ENCODE results near the gene RBMS3.
"Not testable (repeated sequence)": the region's sequence is repeated elsewhere in the genome, so short reads cannot be mapped to it uniquely, and the experiment has no call there.

The RBMS3 gene

DNA sequence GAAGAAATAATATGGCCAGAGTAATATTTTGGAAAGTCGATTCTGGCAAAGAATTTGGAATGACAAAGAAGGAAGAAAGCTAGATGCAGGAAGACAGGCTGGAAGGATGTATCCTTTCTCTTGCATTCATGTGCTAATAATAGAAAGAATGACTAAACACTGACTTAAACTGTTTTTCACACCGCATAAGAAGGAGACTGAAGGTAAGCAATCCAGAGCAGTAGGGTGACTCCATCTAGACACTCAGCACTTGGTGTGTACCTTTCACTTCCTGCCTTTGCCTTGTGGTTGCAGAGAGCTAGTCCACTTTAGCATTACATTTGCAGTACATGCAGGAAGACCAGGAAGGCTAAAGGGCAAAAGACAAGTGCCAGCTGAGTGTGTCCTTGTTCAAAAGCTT lies 234.6 kb downstream of the RBMS3 start:
- no peak for DNase-seq (ENCODE audit: low read depth in 2 of 3, low spot score in 2 of 3)

DNA sequence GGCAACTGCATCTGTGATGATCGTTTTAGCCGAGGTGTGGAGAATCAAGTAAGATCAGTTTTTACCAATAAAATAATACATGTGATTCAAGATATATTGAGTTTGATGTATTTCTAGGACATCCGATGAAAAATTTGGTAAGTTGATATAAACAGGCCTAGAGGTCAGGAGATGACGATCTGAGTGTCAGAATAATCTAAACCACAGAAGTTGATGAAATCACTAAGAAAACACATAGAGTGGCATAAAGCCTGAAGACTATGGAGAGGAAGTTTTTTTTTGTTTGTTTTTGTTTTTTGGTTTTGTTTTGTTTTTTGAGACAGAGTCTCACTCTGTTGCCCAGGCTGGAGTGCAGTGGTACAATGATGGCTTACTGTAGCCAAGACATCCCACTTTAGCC lies 235.3 kb downstream of the RBMS3 start:
- no peak for DNase-seq (ENCODE audit: low read depth in 2 of 3, low spot score in 2 of 3)

DNA sequence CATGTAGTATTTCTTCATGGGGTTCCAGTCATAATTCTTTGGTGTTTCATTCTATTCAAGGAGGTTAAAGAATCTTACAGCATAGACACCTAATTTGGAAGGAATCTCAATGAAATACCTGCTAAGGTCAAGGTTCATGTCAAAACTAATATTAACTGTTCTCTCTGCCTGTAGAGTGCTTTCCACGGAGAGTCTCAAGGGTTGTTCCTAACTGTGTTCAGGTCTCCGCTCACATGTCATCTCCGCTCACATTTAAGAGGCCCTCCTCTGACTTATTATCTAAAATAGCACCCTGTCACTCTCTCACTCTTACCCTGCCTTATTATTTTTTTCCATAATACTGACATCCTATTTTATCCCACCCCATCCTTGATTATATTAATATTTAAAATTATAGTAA lies 239.9 kb downstream of the RBMS3 start:
- DNase-seq (ENCODE audit: low read depth in 2 of 3, low spot score in 2 of 3): no peak

DNA sequence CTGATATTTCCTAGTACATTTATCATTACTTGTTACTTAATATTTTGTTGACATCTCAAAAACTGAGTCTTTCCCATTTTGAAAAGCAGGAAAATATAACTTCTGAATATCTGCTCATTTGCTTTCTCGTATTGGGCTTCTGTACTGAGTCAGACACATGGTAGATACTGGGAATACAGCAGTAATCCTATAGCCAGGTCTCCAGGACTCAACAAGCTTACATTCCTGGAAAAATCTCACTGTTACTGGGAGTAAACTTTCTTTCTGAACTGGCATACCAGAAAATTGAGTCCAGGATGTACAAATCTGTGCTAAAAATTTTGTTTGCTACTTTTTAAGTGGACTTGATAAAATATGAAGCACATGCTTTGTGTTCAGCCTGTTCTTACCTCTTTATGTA lies 240.4 kb downstream of the RBMS3 start:
- no peak for DNase-seq (ENCODE audit: low read depth in 2 of 3, low spot score in 2 of 3)

DNA sequence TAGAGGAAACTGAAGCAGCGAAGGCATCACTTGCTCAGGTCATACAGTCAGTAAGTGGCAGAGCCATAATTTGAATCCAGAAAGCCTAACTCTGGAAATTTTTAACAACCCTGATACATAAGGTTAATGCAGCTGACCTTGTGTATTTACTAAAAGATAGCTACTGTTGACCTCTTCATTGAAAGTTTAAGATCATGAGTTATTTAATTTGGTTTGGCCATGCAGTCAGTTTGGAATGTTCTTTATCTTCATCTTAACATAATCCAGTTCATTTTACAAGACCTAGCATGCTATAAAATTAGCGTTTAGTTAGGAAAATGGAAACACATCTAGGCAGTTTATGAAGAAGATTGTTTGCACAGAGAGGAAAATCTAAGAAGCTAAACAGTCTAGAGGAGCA lies 240.9 kb downstream of the RBMS3 start:
- no peak for DNase-seq (ENCODE audit: low read depth in 2 of 3, low spot score in 2 of 3)

DNA sequence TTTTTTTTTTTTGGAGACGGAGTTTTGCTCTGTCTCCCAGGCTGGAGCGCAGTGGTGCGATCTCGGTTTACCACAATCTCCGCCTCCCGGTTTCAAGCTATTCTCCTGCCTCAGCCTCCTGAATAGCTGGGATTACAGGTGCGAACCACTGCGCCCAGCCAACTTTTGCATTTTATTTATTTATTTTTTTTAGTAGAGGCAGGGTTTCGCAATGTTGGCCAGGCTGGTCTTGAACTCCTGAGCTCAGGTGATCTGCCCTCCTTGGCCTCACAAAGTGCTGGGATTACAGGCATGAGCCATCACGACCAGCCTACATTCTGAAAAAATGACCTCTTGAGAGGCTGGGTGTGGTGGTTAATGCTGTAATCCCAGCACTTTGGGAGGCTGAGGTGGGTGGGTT lies 243.6 kb downstream of the RBMS3 start:
- not testable (repeated sequence) for DNase-seq (ENCODE audit: low read depth in 2 of 3, low spot score in 2 of 3)

DNA sequence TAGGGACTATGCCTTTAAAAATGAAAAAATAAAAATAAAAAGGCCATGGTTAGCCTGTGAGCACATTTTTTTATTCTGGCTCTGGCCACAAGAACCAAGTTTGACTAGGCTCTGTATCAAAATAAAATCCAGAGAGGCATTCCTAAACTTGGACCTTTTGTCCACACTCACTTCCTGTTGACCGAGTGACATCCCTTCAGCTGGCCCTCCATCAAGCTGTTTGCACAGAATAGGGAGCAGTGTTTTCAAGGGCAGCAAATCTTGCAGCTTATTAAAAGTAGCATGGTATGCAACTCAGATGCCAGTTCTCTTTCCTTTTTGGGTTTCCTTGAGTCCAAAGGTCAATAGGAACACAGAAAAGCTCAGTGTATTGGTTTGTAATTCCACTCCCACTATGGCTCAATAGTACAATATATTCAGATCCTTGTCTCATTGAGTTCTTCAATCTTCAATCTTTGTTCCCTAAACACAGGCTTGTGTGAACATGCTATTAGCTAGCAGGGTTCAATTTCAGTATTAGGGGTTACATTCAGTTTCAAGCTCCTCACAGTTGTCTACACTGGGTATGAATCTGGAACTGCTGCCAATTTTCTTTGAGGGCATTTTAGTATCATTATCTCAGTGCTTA lies 244.5 kb downstream of the RBMS3 start:
- DNase-seq (ENCODE audit: low read depth in 2 of 3, low spot score in 2 of 3): no peak

DNA sequence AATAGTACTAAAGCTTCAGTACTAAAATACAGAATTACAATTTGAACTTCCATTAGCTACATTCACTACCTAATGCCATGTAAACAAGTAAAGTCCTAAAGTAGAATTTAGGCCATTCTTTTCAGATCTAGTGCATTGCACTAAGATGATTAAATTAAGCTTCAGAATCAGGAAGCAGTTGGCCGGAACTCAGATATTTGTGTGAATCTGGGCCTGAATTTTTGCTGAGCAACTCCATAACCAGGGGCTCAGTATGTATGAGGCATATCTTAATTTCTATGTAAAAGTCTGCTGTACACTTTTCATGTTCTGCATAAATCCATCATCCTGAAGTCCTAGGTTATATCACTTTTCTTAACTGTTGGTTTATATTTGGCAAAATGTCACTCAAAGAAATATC lies 246.4 kb downstream of the RBMS3 start:
- DNase-seq (ENCODE audit: low read depth in 2 of 3, low spot score in 2 of 3): no peak

DNA sequence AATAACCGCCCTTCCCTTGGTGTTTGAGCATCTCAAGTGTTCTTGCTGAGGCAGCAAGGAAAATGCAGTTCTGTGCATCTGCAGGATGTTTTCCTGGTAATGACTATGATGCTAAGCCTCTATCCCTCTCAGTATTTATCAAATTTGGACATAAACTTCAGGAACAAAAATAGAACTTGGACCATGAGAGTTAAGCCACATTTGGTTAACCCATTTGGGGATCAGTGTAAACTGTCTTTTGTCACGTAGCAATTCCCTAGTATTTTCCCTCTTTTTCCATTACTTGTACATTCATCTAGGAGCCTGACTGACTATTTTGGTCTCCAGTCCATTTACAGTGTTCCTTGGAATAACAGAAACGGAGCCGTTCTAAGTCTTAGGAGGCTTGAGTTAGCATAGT lies 250.8 kb downstream of the RBMS3 start:
- no peak for DNase-seq (ENCODE audit: low read depth in 2 of 3, low spot score in 2 of 3)

DNA sequence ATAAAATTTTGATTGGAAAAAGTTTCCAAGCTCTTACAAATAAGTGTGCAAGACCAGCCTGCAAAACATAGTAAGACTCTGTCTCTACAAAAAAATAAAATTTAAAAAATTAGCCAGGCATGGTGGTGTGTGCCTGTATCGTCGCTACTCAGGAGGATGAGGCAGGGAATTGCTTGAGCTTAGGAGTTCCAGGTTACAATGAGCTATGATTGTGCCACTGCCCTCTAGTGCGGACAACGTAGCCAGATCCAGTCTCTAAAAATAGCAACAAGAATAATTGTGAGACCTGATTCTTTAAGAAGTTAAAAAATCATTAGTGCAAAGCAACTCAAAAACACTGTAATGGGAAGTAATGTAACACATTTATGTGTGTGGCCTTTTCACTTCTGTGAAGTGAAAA lies 251.6 kb downstream of the RBMS3 start:
- no peak for DNase-seq (ENCODE audit: low read depth in 2 of 3, low spot score in 2 of 3)

DNA sequence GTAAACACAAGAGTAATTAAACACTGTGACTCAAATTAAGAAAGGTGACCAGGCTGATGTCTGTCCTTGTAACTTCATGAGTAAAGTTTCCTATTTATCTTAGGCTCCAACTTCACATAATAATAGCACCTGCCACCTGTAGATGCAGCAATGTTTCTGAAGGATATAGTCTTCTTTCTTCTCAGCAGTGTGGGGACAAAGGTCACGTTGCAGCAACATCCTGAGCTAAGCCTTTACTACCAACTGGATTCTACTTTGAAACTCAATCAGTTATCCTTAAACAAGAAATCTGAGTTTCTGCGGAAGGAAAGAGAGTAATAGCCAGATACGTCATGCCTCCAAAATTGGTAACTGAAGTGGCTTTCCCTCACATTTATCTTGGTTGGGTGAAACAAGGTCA lies 253.1 kb downstream of the RBMS3 start:
- DNase-seq (ENCODE audit: low read depth in 2 of 3, low spot score in 2 of 3): no peak

DNA sequence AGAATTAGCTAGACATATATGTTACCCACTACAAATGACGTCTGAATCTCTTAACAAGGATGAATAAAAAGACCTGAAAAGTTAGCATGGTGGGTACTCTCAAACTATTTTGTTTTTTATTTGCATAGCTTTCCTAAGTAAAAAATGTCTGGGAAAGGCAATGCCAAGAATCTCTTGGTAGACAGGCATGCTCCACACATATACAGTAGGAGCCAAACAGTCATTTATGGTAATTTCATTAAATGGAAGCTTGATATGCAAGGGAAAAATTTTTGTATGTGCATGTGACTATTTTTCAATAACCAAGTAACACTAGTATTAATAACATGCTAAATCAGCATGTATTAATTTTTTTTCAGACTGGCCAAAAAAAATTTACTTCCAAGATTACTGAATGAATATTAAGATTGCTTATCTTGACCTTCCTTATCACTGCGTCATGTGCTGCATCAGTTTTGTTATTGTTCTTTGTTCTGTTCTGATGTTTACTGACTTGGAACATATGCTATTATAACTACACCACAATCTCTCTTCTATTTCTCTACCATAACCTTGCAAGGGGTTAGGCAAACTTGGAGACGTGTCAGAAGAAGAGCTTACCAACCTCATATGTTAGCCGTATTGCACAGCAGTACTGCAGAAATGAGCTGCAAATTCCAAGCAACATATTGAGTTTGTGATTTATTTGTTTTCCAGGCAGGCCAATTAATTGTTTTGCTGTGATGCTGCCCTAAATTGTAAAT lies 255.3 kb downstream of the RBMS3 start:
- no peak for DNase-seq (ENCODE audit: low read depth in 2 of 3, low spot score in 2 of 3)

DNA sequence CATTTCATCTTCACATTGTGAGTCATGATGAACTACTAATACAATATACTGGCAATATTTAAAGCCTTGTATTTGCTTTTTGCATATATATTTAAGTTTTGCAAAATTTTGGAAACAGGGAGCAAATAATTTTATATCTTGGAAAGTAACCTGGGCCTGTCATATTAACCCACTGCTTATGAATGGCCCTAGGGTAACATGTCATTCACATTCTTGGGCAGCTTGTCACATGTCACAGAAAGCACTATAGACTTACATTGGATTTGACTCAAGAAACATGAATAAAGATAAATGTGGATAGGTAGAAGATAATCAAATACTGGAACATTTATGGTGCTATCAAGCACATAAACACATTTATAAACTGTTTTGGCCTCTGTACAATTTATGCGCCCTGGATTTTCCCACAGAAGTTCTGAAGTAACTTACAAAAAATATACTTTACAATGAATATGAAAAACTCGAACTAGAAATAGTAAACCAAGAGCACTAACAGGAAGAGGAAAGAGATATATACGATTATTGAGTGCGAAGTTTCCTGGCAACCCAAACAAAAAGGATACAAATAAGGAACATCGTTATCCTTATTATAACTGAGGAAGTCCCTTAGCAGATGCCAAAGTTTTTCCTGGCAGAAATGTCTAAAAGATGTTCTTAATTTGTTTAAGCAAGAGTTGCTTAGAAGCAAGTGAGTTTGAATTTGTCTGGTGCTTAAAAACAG lies 257.2 kb downstream of the RBMS3 start:
- DNase-seq (ENCODE audit: low read depth in 2 of 3, low spot score in 2 of 3): no peak

DNA sequence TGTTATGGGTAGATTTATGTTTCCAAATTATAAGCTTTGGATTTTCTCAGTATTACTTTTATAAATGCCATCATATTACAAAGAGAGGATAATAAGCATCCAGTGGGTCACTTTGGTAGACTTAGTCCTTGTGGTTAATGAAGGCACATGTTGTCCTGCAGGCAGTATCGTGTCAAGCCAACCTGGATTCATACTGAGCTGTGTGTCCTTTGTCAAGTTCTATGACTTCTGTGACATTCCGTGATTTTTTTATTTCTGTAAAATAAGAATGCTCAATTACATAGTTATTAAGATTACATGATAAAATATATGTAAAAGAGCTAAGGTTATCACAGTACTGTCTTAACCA lies 257.7 kb downstream of the RBMS3 start:
- DNase-seq (ENCODE audit: low read depth in 2 of 3, low spot score in 2 of 3): no peak

DNA sequence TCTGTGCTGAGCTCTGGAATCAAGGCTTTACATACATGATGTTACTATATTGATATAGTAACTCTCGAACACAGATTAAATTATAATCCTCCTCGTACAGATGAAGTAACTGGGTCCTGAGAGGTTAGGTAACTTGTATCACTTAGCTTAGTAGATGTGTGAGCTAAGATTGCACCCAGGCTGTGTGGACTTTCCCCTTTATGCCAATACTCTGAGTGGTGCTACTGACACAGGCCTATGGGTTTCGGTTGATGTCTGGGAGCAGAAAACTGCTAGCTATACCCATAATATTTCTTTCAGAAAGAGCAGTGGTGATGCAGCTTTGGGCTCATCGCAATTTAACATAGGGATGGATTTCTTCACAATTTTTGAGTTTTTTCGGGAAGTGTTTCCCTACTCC lies 259.7 kb downstream of the RBMS3 start:
- no peak for DNase-seq (ENCODE audit: low read depth in 2 of 3, low spot score in 2 of 3)

DNA sequence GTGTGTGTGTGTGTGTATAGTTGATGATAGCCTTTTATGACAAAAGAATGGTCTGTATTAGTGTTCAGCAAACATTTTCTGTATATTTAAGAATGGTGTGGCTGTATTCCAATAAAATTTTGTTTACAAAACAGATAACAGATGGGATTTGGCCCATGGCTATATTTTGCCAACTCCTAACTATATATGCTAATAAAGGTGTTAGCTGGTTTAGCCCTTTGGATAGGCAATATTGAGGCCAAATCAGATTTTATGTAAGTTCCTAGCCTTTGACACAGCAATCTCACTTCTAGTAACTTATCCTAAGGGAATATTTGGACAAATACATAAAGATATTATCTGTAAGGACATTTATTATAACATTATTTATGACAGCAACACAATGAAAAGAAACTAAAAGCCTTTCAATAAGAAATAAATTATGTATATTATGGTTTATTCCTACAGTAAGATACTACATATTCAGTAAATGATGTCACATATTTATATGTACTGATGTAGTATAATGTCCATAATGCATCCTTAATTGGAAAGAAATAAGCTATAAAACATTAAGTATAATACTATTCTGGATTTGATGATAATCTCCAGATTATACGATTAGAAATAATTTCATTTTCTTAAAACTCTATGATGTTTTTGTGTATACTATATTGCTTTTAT lies 264.0 kb downstream of the RBMS3 start:
- no peak for DNase-seq (ENCODE audit: low read depth in 2 of 3, low spot score in 2 of 3)

DNA sequence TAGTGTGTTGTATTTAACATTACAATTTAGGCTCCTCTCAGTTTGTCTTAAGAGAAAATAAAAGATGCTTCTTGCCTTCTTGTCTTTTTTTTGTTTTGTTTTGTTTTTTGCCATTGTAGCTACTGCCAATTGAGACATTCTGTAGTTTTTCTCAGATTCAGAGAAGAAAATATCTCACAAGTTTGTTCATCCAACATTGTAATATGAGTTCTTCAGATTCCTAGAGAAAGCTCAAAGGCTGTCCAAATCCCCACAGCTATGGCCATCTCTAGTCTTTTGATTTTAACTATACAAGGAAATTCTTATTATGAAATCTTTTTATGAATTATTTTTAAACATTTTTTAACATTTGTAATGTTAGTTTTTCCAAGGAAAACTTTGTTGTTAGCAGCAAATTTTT lies 264.7 kb downstream of the RBMS3 start:
- DNase-seq (ENCODE audit: low read depth in 2 of 3, low spot score in 2 of 3): no peak

DNA sequence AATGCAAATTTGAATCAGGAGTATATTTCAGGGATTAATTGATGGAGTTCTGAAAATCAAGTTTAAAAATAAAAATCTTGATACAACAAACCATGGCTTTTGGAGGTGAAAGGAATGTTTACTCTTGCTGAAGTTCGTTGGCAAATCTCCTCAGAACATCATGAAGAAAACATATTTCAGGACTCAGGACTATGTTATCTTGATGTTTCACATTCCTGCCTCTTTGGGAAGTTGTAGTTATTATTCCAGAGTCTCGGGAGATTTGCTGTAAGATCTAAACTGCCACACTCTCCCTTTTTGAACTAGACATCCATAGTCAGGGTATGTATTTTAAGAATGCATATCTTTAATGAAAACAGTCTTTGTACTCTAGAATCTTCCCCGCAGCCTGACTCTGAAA lies 271.2 kb downstream of the RBMS3 start:
- no peak for DNase-seq (ENCODE audit: low read depth in 2 of 3, low spot score in 2 of 3)

DNA sequence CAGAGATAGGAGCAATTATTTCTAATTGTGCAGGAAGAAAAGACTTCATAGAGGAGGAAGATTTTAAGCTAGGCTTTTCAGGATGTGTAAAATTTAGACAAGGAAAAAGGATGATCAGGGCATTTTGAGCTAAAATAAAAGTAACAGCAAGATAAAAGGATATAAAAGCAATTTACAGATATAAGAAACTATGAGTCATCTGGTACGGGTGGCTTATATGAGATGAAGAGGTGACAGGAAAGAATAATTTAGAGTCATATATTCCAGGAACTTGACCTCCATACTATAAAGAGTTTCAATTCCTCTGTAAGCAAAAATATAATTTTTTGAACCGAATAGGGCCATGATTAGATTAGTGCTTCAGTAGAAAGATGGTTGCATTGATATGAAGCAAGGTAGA lies 273.7 kb downstream of the RBMS3 start:
- DNase-seq (ENCODE audit: low read depth in 2 of 3, low spot score in 2 of 3): no peak

DNA sequence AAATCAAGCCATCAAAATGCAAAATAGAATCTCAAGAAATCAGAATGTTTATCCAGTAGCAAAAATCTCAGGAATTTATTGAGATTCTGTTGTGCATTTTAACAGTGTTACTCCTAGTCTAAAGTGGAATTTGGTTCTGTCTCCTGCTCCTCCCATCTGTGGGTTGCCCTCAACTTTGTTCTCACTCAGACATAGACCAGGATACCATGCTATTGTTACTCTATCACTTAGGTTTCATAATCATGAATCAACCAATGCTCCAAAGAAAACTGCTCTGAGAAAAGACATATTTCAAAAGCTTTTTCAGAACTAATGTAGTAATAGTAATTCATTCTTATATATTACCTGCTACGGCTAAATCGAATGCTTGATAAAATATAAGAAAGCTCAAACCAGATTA lies 274.7 kb downstream of the RBMS3 start:
- no peak for DNase-seq (ENCODE audit: low read depth in 2 of 3, low spot score in 2 of 3)

DNA sequence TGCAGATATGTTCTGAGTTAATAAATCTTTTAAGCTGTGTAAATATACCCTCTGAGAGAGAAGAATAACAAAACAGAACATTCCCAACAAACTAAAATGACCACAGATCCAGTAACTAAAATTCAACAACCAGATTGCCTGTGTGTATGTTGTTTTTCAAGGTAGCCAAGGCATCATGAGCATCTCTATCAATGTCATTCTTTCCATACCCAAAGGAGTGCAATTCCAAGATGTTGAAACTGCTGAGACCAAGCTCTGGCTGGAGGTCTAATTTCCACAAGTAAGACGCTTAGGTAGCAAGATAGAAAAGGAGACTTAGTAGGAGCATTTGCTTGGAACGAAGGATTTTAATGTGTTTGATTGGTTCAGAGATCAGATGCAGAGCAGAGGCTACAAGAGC lies 276.3 kb downstream of the RBMS3 start:
- no peak for DNase-seq (ENCODE audit: low read depth in 2 of 3, low spot score in 2 of 3)

DNA sequence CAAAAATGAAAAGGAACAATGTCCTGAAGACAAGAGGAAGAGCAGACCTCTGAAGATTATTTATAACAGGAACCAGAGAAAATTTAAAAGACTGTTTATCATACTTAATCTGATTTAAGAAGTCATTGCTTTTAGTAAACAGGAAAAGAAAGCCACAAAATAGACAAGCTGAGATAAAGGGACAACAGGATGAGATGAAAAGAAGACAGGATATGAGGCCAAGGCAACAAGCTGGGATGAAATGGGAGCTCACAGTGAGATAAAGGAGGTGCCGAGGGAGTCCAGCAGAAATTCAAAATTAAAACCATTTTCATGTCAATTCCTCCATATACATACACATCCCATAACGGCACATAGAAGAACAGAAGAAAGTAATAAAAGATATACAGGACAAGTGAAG lies 277.0 kb downstream of the RBMS3 start:
- no peak for DNase-seq (ENCODE audit: low read depth in 2 of 3, low spot score in 2 of 3)
